Femur (tissue), 1 donor: ENCODE results near the gene ZCCHC7.
"Not testable (repeated sequence)": the region's sequence is repeated elsewhere in the genome, so short reads cannot be mapped to it uniquely, and the experiment has no call there.

ENCODE experiments used
- DNase-seq: peaks from one replicate; pipeline ENCODE4 v3.0.0-alpha.2; 2017

ZCCHC7 gene

DNA sequence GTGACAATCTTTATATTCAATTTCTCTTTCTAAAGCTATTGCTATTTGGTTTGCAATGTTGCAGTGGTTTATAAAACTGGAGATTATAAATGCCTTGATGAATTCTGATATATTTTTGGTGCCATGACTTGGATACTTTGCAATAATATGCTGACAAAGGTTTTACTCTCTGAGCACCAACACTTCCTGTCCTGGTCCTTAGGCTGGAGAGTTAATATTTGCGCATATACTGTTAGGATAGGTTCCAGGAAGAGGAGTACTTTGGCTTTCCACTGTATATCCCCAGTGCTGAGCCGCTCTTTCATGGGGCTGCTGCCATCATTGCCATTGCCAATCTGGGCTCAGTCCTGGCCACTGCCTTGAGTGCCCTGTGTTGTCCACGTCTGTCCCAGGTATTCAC lies 139.6 kb downstream of the ZCCHC7 start:
- DNase-seq = no peak

- no peak for DNase-seq
Observed at GRCh38 chr9:37262410-37262809, 142.0 kb downstream of the ZCCHC7 start.

DNA sequence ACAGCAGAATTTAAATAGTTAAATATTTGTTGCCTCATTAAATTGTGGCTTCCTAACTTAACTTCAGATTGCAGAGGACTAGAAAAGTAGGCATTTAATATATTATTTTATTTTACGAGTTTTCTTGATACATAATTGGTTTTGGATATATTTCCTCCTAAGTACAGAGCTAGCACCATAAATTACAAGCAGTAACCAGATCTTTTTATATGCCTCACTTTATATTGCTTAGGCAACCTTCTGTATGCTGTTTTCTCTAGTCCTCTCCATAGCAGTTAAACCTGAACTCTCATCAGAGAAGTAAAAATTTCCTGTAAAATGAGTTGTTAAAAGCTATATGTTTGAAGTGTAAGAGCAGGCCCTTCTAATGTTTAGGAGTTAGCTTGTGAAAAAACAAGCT lies 144.2 kb downstream of the ZCCHC7 start:
- DNase-seq = no peak

GRCh38 chr9:37266630-37267029 lies 146.3 kb downstream of the ZCCHC7 start:
- DNase-seq = no peak

GRCh38 chr9:37269221-37269620 lies 148.8 kb downstream of the ZCCHC7 start:
- no peak for DNase-seq

DNA sequence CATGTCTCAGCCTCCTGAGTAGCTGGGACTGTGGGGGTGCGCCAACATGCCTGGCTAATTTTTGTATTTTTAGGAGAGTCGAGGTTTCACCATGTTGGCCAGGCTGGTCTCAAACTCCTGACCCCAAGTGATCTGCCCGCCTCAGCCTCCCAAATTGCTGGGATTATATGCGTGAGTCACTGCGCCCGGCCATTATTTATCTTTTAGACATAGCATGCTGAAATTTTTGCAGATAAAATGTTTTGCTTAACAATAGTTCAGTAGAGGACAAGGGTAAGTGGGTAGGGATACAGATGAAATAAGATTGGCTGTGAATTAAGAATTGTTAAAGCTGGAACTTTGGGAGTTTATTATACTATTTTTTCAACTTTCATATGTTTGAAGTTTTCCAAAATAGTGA lies 151.3 kb downstream of the ZCCHC7 start:
- no peak for DNase-seq

DNA sequence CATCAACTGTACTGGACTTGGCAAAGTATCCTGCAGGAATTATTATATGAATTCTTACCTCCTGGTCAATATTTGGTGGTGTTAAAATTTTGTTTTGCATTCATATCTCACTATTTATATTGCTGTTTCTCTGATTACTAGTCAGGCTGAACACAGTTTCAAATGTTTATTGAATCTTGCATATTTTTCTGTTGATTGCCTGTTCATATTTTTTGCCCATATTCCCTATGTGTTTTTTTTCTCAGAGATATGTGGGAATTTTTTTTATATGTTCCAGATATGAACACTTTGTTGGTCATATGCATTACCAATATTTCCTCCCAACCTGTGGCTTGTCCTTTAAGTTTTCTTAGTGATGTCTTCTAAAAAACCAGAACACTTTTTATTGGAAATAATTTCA lies 153.2 kb downstream of the ZCCHC7 start:
- no peak for DNase-seq

DNA sequence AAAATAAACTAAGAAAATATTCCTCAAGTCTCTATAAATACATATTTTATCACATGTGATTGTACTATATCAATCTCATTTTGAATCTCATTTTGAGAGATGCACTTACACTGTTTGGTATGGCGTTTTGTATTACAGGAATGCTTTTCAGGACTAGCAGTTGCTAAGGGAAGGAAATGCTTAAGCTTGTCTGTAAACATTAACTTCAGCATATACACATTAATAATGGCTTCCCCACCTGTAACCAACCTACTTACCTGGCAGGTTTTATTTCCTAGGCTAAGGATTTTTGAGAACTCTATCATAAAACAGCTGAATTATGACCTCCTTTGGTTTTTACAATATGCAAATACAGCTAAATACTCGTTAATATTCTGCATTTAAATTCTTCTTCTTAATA lies 161.2 kb downstream of the ZCCHC7 start:
- DNase-seq = no peak

DNA sequence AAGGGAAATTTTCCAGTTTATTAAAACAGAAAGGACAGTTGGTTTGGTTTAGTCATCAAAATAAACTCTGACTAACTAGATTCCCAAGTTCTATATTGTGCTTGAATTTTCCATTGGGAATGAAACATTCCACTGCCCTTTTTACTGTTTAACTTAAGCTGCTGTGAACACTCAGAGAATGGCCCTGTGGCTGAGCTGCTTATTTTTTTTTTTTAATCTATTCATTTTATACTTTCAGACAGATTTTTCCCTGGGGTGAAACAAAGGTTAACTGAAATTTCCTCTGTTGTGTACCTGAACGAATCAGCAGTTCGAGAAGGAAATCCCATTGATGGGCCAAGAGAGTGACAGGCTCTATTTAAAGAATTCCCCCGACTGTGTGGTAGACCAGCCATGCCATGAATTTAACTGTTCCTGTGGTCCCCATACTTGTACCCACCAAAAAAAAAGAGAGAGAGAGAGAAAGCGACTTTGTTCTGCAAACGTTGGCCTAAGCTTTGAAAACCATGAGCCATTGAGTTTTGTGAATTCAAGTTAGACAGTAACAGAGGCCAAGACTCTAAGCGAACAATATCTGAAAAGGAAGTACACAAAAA lies 163.5 kb downstream of the ZCCHC7 start:
- DNase-seq = no peak

- DNase-seq = no peak
Observed at GRCh38 chr9:37284636-37285035, 164.3 kb downstream of the ZCCHC7 start.

DNA sequence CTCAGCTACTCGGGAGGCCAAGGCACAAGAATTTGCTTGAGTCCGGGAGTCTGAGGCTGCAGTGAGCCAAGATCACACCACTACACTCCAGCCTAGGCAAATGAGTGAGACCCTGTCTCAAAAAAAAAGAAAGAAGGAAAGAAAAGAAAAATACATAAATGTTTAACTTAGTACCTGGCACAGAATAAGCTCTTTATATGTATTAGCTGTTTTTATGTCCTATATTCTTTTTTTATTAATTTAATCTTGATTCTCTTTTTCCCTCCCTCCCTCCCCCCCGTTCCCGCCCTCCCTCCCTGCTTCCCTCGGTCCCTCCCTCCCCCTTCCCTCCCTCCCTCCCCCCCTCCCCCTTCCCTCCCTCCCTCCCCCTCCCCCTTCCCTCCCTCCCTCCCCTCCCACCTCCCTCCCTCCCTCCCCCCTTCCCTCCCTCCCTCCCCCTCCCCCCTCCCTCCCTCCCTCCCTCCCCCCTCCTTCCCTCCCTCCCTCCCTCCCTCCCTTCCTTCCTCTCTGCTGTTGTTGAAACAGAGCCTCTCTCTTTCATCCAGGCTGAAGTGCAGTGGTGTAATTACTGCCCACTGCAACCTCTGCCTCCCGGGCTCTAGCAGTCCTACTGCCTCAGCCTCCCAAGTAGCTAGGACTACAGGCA lies 166.3 kb downstream of the ZCCHC7 start:
- DNase-seq = no peak

DNA sequence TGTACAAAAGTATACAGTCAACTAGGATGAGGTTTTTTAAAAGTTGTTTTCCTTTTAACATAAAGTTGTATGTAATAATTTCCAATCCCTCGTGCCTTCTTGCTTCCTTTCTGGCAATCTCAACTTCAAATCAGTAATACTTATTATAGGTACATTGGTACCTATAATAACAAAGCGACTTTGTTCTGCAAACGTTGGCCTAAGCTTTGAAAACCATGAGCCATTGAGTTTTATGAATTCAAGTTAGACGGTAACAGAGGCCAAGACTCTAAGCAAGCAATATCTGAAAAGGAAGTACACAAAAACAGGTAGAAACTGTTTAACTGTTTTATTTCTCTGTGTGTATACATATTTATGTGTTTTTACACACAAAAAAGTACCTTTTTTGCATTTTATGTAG lies 166.9 kb downstream of the ZCCHC7 start:
- DNase-seq = no peak

GRCh38 chr9:37289631-37290030 lies 169.3 kb downstream of the ZCCHC7 start:
- DNase-seq = no peak

- DNase-seq = no peak
Observed at GRCh38 chr9:37290366-37290939, 170.1 kb downstream of the ZCCHC7 start.

DNA sequence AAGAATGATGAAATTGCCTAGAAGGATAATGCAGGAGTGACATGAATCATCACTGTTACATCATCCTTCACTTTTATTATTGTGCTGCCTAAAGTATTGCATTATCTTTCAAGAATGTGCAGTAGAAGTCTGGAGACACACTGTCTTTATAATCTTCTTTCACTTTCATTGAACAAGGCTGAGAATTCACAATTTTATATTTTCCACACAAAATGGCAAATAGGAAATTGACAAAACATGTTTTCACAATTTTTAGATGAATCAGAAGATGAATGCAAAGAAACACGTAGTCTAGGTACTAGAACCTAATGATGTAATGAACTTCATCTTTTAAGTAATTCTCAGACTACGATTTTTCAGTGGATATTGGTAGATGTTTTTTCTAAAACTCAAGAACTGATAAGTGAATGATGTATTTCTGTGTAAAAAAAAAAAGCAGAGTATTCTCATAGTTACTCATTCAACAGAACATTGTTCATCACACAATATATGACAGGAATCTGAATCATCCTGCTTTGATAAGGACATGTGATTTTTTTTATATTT lies 170.6 kb downstream of the ZCCHC7 start:
- DNase-seq = no peak

GRCh38 chr9:37291612-37292238 lies 171.4 kb downstream of the ZCCHC7 start:
- not testable (repeated sequence) for DNase-seq

GRCh38 chr9:37292896-37293295 lies 172.5 kb downstream of the ZCCHC7 start:
- DNase-seq = no peak

GRCh38 chr9:37293664-37294524 lies 173.5 kb downstream of the ZCCHC7 start:
- DNase-seq = no peak

DNA sequence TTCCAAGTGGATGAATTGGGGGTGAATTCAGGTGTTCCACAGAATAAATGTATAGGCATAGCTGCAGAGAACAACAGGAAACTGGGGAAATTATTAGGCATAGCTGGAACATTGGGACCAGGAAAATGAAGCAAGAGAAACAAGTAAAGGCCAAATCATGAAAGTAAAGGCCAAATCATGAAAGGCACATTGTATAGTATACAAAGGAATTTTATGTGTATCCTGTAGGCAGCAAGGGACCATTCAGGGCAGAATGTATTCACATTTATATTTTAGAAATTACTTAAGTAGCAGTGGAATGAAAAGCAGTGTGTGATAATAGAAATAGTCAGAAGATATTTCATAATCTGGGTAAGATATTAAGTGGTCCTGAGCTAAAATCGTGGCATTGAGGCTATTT lies 174.8 kb downstream of the ZCCHC7 start:
- DNase-seq = no peak

DNA sequence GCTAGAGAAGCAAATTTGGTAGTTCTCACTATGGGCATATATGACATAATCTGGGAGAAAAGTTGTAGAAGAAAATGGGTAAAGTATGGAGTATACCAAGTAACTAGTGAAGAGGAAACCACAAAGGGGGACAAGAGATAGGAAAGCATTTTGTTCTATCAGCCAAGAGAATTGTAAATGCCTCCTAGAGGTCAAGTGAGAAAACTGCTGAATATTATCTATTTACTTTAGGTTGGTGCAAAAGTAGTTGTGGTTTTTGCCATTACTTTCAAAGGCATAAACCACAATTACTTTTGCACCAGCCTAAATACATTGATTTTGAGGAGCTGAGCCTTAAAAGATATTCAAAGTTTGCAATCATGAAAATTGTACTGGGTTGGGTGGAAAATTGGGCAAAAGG lies 175.4 kb downstream of the ZCCHC7 start:
- DNase-seq = no peak

- no peak for DNase-seq
Observed at GRCh38 chr9:37297592-37297991, 177.2 kb downstream of the ZCCHC7 start.

DNA sequence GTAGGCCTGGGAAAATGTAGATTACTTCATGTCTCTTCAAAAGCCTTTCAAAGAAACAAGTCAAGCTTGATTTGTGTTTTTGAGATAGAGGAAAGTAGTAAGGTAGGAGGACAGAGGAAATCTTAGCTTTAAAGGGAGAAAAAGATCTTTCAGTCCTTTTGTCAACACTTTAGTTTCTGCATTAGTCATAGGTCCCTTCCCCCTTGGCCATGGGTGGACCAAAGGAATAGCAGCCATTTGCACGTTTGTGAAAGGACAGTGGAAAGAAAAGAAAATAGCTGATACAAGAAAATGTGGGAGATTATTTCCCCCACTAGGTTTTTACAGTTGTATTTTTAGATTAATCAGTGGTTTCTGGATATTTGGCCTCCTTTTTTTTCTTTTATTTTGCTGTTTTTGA lies 180.2 kb downstream of the ZCCHC7 start:
- DNase-seq = no peak
